Activated effector memory CD4-positive, alpha-beta T cell treated with anti-CD3 and anti-CD28 coated beads, Interleukin-2, amount 50 U/mL, for 16 hours (primary cell): ENCODE measurements around the gene SLX4.

Experiments
- DNase-seq: peaks from one replicate; pipeline ENCODE4 v3.0.0-alpha.2; 2020

The SLX4 gene

GRCh38 chr16:3548445-3548844, 63.0 kb downstream of the SLX4 start:
- no peak for DNase-seq

GRCh38 chr16:3546986-3547682, 64.3 kb downstream of the SLX4 start:
- no peak for DNase-seq

GRCh38 chr16:3542601-3543373, 68.6 kb downstream of the SLX4 start:
- peak; percentile 19 for DNase-seq

GRCh38 chr16:3541527-3542155, 69.8 kb downstream of the SLX4 start:
- no peak for DNase-seq

GRCh38 chr16:3538222-3538621, 73.2 kb downstream of the SLX4 start:
- no peak for DNase-seq

- no peak for DNase-seq
These were observed 74.6 kb downstream of the SLX4 start for GRCh38 chr16:3536851-3537250.

- DNase-seq = no peak
These were observed 75.1 kb downstream of the SLX4 start for GRCh38 chr16:3536271-3536731.

GRCh38 chr16:3534126-3534525, 77.3 kb downstream of the SLX4 start:
- DNase-seq = no peak

GRCh38 chr16:3532741-3533140, 78.7 kb downstream of the SLX4 start:
- peak; percentile 46 for DNase-seq
